Hepatocyte (in vitro differentiated cells): ENCODE measurements around the gene DIP2B.

Source experiments
- CTCF ChIP-seq: fragments of 200-600 bp; sonication (generic); IDR thresholded peaks from 2 replicates; pipeline ENCODE4 v1.5.1; 2016; ENCODE audit warnings: antibody characterized with exemption, mild to moderate bottlenecking; ENCODE audit not compliant: poor library complexity
- EZH2 ChIP-seq: fragments of 200-600 bp; sonication (generic); IDR thresholded peaks from 2 replicates; pipeline ENCODE4 v1.6.1; 2016; ENCODE audit warnings: antibody characterized with exemption, mild to moderate bottlenecking, borderline replicate concordance
- EZH2phosphoT487 ChIP-seq: fragments of 200-600 bp; sonication (generic); IDR thresholded peaks from one replicate; pipeline ENCODE4 v1.6.1; 2018; ENCODE audit warnings: antibody characterized with exemption, mild to moderate bottlenecking, low read depth, moderate library complexity; ENCODE audit not compliant: unreplicated experiment, severe bottlenecking

- TF ChIP-seq EZH2 (no peak), CTCF (no peak), EZH2phosphoT487 (no peak)
Measured at GRCh38 chr12:50555471-50555885, 50.7 kb downstream of the DIP2B start.
